A549 treated with GW870086 at 1 μM for 4 hours (cell line): ENCODE results near the gene SH2D1A. TPM values are rescaled to one million over a fixed set of nuclear protein-coding genes. Genes with fewer than 3 reads are reported as not detected.

ENCODE experiments used
- total RNA-seq: library from RNA; stranded (reverse); fragments of 200-300 nt; extraction: Qiagen RNA extraction; gene quantifications from 5 replicates; pipeline ENCODE4 v1.2.3, GENCODE V29; 2022; ENCODE audit warnings: low read depth

Gene SH2D1A
- not detected in 5 replicates for total RNA-seq

DNA sequence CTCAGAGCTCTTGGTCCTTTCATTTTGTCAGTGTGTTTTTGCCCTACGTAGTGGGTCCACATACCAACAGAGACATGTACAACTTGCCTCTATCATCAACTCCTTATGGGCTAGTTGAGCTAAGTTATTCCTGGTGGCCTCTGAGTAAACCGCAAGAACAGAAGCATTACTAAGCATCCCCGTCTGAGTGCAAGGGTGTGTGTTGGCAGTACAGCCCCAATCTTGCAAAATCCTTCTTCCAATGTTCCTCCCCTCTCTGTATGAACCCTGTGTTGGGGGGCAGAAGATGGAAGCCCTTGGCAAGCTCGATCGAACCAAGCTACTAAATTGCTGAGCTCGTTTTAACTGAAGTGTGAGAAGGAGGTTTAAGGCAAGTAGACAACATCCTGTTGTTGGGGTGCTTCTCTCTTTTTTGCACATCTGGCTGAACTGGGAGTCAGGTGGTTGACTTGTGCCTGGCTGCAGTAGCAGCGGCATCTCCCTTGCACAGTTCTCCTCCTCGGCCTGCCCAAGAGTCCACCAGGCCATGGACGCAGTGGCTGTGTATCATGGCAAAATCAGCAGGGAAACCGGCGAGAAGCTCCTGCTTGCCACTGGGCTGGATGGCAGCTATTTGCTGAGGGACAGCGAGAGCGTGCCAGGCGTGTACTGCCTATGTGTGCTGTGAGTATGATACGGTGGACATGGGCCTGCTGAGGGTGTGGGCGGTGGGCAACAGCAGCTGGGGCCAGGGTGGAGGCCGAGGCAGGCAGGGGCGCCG lies at the start of gene SH2D1A:
SH2D1A (plus strand) TSS at position 447 of the 760 bp plus-strand sequence; CDS start at position 527, 80 bp downstream.

DNA sequence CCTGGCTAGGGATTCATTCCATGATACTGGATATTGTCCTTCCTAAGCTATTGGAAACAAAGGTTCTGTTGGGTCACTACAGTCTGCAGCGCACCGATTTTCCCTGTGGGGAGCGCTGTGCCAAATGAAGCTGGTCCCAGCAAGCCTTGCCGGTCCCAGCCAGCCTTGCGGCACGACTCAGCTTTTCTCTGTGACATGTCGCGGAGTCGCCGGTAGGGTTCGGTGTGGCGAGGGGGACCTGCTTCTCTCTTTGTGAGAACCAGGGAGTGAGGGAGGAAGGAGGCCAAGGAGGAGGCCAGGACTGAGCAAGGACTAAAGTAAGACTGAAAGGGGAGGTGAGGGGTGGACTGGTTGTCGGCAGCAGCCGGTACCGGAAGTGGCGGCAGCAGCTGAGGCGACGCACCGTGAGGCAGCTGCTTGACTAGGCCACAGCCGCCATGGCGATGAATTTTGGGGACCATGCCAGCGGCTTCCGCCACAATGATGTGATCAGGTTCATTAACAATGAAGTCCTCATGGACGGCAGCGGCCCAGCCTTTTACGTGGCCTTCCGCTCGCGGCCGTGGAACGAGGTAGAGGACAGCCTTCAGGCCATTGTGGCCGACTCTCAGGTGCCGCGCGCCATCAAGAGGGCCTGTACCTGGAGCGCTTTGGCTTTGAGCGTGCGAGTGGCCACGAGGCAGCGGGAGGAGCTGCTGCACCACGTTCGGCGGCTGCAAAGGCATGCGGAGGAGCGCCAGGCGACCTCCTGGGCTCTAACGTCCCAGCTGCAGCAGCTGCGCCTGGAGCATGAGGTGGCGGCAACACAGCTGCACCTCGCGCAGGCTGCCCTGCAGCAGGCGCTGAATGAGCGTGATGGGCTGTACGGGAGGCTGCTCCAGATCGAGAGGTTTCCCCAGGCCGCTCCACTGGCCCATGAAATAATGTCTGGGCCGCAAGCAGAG lies 13.6 kb upstream of the SH2D1A start, which contains the start of gene TEX13D:
TEX13D (plus strand) TSS at position 180 of the 944 bp plus-strand sequence; CDS start at position 438, 258 bp downstream.

Other genes with a start within 250 kb of the SH2D1A start
- not detected in 5 replicates for gene TEX13D, start 13.9 kb upstream of the SH2D1A start, total RNA-seq